GF-D8 (cell line): ENCODE results near the gene KLRK1.
"Not testable (repeated sequence)": the region's sequence is repeated elsewhere in the genome, so short reads cannot be mapped to it uniquely, and the experiment has no call there.

Source experiments
- DNase-seq: peaks from one replicate; lab custom pipeline; 2025; lab: John Stamatoyannopoulos, UW

Gene KLRK1

GRCh38 chr12:10362828-10363657 lies 26.8 kb downstream of the KLRK1 start:
- DNase-seq: no peak

GRCh38 chr12:10362325-10362724 lies 27.5 kb downstream of the KLRK1 start:
- no peak for DNase-seq

GRCh38 chr12:10361622-10362021 lies 28.2 kb downstream of the KLRK1 start:
- DNase-seq: no peak

- DNase-seq: no peak
Measured at GRCh38 chr12:10361084-10361483, 28.8 kb downstream of the KLRK1 start.

- no peak for DNase-seq
Measured at GRCh38 chr12:10358969-10359368, 30.9 kb downstream of the KLRK1 start.

- no peak for DNase-seq
Measured at GRCh38 chr12:10358131-10358530, 31.7 kb downstream of the KLRK1 start.

GRCh38 chr12:10354502-10354901 lies 35.3 kb downstream of the KLRK1 start:
- no peak for DNase-seq

GRCh38 chr12:10354071-10354470 lies 35.8 kb downstream of the KLRK1 start:
- DNase-seq: no peak

GRCh38 chr12:10351457-10351856 lies 38.4 kb downstream of the KLRK1 start:
- DNase-seq: not testable (repeated sequence)

GRCh38 chr12:10341892-10342509 lies 47.8 kb downstream of the KLRK1 start:
- DNase-seq: no peak

- not testable (repeated sequence) for DNase-seq
Measured at GRCh38 chr12:10340946-10341345, 48.9 kb downstream of the KLRK1 start.

- DNase-seq: no peak
Measured at GRCh38 chr12:10339053-10339840, 50.6 kb downstream of the KLRK1 start.

GRCh38 chr12:10338470-10338869 lies 51.4 kb downstream of the KLRK1 start:
- DNase-seq: not testable (repeated sequence)

- DNase-seq: not testable (repeated sequence)
Measured at GRCh38 chr12:10336196-10336595, 53.6 kb downstream of the KLRK1 start.

- no peak for DNase-seq
Measured at GRCh38 chr12:10331642-10332239, 58.1 kb downstream of the KLRK1 start.

- DNase-seq: not testable (repeated sequence)
Measured at GRCh38 chr12:10328691-10329090, 61.1 kb downstream of the KLRK1 start.
